Loucy (cell line): ENCODE data around the gene KCNN3.

ENCODE experiments used
- CTCF ChIP-seq: fragments of 200-600 bp; sonication (generic); conservative IDR thresholded peaks from 2 replicates; pipeline ENCODE4 v1.5.1; 2014; ENCODE audit warnings: mild to moderate bottlenecking, antibody characterized with exemption, low read length
- EZH2phosphoT487 ChIP-seq: fragments of 200-600 bp; IDR thresholded peaks from 2 replicates; pipeline ENCODE4 v1.6.1; 2018; ENCODE audit warnings: antibody characterized with exemption, mild to moderate bottlenecking, moderate library complexity, borderline replicate concordance

GRCh38 chr1:154748405-154748775 lies 121.7 kb downstream of the KCNN3 start:
- no peak for TF ChIP-seq CTCF
- no peak for TF ChIP-seq EZH2phosphoT487
